Raji (cell line): ENCODE data around the gene APOBEC3G.

Experiments
- POLR2A ChIP-seq: IDR thresholded peaks from 2 replicates; pipeline ENCODE4 v1.6.1; 2011; ENCODE audit warnings: low read depth, low read length, control low read depth; ENCODE audit not compliant: insufficient read depth

The APOBEC3G gene

DNA sequence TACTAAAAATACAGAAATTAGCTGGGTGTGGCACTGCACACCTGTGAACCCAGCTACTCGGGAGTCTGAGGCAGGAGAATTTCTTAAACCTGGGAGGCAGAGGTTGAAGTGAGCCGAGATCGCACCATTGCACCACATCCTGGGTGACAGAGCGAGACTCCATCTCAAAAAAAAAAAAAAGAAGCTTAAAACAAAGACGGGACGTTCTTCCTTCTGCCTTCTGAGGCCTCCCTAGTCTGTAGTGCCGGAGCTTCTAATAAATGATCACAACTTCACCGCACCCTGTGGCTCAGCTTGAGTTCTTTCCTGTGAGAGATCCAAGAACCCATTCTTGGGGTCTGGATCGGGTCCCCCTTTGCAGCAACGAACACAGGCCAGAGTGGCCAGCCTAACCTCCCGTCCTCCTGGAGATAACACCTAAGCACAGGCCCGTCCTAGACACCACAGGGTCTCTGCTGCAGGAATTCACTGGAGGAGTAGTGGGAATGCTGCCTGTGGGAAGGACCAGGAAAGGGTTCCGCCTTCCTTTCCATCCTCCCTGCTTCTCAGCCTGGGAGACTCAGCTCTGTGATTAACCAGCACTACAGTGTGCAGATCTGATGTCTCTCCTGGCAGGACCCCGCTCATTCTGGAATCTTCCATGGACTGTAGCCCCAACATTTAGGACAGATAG, 17.8 kb downstream of the APOBEC3G start:
- no peak for TF ChIP-seq POLR2A

DNA sequence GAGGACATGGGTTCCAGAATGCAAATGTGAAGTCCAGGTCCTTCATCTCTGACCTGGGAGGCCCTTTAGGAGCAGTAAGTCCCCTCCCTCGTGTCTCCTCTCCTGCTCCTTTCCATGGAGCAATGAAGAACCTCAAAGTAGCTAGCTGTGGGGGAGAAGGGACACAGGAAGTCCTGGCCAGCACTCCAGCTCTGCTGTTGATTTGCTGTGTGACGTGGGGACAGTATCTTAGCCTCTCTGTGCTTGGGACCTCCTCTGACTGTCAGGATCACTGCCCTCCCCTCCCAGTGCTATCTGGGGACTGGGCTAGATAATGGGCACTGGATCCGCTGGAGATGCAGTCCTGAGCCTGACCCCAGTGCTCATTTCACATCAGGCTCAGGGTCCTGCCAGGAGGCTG, 18.9 kb downstream of the APOBEC3G start:
- no peak for TF ChIP-seq POLR2A

DNA sequence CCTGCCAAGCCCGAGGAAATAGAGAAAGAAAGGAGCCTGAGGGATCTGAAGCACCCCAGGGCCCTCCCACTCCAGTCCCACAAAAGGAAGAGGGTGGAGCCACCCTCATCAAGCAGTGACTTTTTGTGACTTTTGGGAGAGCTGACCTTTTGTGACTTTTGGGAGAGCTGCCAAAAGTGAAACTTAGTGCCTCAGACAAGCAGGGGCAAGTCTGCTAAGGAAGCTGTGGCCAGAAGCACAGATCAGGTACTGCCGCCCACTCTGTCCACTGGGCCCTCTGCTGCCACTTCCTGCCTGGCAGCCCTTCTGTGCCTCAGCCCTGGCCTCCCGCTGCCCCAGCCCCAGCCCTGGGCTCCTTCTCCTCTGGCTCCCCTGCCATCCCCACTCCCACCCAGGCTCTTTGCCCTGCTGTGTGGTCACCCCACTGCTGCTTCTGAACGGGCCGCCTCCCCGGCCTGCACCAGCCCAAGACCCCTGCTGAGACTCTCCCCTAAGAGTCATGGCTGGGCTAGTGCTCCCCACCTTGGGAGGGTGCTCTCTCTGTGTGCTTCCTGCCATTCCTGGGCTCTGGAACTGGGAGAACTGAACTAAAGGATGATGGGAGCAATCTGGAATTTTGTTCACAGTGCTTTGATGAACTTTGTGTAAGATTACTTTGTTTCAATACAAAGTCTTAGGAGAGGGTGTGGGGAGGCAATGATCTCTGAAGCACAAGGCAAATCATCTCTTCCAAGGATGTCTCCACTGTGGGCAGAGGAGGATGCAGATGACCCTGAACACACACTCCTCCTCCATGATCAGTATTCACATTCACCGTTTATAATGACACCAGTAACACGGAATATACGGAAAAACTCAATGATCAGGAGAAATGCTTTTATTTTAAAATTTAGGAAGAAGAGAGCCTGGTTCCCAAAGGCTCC, 20.3 kb downstream of the APOBEC3G start, which contains the start of gene APOBEC3H:
APOBEC3H (plus strand) TSS at position 147 of the 923 bp plus-strand sequence. CDS start 3,035 bp downstream, outside the sequence.
- no peak for TF ChIP-seq POLR2A

DNA sequence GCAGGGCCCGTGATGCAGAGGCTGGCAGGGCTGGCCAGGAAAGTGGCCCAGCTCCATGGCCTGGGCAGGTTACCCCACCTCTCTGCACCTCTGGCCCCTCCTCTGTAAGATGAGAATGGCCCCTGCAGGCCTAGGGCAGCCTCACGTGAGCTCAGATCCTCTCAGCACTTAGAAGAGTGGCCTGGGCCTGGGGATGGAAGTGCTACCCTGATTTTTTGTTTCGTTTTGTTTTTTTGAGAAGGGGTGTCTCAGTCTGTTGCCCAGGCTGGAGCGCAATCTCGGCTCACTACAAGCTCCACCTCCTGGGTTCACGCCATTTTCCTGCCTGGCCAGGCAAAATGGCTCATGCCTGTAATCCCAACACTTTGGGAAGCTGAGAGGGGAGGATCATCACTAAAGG, 21.0 kb downstream of the APOBEC3G start:
- no peak for TF ChIP-seq POLR2A

DNA sequence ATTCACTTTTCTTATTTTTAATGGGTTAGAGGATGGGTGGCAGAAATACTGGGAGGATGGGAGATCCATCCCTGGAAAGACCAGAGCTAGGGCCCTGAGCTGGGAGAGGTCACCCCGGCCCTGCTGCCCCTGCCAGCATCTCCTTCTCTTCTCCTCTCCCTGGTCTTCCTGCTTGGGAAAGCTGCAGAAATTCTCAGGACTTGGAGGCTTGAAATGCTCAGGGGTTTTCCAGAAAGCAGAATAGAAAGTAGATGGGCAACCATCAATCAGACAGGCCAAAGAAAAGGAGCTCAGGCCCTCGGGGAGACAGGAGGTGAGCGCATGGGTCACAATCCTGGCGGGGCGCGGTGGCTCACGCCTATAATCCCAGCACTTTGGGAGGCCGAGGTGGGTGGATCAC, 21.5 kb downstream of the APOBEC3G start:
- no peak for TF ChIP-seq POLR2A

DNA sequence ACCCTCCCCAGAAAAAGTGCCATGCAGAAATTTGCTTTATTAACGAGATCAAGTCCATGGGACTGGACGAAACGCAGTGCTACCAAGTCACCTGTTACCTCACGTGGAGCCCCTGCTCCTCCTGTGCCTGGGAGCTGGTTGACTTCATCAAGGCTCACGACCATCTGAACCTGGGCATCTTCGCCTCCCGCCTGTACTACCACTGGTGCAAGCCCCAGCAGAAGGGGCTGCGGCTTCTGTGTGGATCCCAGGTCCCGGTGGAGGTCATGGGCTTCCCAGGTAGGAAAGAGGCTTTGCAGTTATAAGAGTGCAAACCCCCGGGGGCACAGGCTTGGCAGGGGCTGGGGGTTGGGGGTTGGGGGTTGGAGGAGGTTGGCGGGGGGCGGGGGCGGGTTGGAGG, 24.2 kb downstream of the APOBEC3G start:
- no peak for TF ChIP-seq POLR2A

DNA sequence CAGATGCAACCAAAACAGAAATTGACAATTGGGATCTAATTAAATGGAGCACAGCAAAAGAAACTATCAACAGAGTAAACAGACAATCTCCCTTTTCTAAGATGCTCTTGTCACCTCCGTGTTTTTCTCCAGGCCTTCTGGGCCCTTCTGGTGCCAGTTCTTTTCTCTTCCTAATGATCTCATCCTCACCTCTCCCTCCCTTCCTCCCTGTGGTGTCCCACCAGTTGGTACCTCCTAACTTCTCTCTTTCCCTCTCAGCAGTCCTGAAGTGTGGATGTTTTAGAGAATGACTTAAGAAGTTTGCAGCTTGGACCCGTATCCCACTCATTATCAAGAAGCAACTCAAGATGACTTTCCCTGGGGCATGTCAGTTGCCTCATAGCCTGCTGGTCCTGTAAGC, 26.4 kb downstream of the APOBEC3G start:
- no peak for TF ChIP-seq POLR2A

DNA sequence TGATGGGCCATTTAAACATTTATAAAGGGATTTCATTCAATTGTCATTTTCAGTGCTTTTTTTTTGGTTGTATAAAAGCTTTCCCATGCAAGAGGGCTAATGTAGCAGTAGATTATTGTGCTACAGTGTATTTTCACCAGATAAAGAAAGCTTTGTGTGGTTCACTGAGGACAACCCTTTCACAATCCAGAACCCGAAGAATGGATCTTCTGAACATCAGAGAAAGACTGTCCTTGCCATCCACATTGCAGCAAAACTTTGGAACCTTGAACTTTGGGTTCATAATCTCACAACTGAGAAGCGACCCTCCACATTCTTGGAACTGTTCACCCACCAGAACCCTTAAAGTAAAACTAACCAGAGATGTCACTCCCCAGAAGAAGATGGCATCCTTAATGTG, 29.3 kb downstream of the APOBEC3G start:
- no peak for TF ChIP-seq POLR2A

DNA sequence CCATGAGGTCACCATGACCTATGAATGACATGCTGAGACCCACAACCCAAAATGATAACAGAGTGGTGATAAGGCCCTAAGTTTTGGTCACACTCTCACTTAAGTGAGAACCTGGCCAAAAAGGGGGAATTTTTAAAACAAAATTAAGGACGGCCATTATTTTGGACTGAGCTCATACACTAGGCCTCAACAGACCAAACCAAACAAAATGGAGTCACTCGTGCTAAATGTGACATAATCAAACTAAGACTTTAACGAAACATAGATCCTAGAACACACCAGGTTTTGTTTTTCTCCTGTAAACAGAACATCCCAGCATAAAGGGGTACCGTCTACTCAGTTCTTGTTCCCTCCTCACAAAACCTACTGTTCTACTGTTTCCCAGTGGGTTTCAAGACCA, 31.4 kb downstream of the APOBEC3G start:
- no peak for TF ChIP-seq POLR2A

DNA sequence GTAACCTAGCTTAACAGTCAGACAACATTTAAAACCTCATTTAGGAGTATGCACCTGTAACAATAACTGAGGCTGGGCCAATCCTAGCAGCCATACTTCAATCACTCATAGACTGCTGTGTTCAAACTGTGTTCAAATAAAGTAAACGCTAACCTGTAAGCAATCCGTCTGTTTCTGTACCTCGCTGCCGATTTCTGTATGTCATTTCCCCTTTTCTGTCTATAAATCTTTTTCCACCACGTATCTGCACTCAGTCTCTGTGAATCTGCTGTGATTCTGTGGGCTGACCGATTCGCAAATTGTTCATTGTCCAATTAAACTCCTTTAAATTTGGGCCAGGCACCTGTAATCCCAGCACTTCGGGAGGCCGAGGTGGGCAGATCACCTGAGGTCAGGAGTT, 32.3 kb downstream of the APOBEC3G start:
- no peak for TF ChIP-seq POLR2A

DNA sequence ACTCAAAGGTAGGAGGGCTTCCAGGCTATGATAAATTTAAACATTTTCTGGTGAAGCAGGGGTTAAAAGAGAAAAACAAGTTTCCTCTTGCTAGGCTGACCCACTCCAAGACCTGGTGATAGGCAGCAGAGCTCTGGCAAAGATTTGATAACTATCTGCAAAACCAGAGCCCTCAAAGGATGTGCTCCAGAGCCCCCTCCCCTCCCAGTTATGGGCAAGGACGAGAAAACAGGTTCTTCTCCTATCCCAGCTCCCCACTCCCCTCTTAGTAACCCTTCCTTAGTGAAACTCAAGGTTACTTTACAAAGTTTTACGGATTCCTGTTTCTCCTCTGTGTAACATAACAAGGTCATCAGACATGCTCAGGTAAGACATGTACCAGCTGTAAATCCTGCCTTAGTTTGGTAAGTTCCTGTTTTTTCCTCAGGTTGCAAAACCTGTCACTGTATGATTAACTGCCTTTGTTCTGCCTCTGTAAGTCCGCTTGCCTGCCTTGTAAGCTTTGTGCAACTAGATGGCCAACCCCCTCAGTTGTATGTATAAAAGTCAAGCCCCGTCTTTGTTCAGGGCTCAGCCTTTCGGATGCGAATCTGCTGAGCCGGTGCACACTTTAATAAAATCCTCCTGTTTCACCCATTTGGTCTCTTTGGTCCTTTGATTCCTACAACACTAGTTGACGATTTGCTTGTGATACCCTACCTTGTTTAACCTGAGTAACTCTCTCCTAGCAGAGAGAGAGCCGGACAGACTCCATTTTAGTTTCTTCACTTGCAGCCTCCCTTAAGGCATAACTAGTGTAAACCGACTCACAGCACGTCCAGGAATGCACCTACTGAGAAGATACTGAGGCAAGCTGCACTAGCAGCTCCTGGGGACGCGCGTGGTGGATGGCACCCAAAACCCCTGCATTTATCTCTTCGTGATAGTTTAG, 33.8 kb downstream of the APOBEC3G start:
- TF ChIP-seq POLR2A, result no peak

DNA sequence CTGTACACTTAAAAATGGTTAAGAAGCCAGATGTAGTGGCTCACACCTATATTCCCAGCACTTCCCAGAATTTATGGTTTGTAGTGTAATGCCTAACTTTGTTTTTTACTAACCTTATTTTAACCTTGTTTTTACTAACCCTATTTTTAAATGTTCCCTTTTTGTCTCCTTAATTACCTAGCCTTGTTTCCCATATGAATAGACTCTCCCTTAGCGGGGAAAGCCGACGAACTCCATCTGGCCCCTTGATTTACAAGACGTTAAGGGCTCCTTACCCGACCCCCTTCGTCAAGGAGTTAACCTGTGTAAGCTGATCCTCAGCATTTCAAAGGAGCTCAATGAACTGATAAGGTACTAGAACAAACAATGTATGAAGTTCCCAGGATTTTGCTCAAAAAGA, 37.0 kb downstream of the APOBEC3G start:
- no peak for TF ChIP-seq POLR2A

DNA sequence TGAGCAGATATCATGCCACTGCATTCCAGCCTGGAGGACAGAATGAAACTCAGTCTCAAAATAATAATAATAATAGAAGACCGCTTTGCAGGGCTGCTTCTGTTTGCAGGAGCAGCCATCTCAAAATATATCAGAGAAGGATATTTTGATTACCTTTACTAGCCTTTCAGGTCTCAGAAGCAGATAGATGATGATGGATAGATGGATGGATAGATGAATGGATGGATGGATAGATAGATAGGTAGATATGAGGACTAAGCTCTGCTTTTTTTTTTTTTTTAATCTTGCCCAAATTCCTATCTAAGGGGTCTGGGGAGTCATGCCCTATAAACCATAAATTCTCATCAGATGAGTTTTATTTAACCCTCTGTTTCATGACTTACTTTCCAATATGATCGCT, 38.5 kb downstream of the APOBEC3G start:
- TF ChIP-seq POLR2A, result no peak

DNA sequence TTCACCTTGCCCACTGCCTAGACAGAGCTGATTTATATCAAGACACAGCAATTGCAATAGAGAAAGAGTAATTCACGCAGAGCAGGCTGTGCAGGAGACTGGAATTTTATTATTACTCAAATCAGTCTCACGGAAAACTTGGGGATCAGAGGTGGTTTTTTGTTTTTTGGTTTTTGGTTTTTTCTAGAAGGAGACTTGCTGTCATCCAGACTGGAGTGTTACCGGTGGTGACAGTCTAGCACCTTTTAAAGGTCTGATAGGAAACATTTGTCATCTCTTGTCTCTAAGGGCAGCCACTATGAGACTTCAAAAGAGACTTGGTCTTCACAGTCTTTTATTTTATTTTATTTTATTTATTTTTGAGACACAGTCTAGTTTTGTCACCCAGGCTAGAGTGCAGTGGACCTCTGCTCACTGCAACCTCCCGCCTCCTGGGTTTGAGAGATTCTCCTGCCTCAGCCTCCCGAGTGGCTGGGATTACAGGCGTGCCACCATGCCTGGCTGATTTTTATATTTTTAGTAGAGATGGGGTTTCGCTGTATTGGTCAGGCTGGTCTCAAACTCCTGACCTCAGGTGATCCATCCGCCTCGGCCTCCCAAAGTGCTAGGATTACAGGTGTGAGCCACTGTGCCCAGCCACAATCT, 39.0 kb downstream of the APOBEC3G start:
- no peak for TF ChIP-seq POLR2A
